KMS-11 (cell line): Measurements from ENCODE around the gene ACYP1.

ENCODE experiments used
- H2AFZ ChIP-seq: fragments of 200-600 bp; sonication (generic); 2 replicates; pipeline ENCODE4 v1.6.1; 2016; ENCODE audit warnings: antibody characterized with exemption, mixed run types, low read depth
- H3K27ac ChIP-seq: fragments of 200-600 bp; sonication (generic); 2 replicates; pipeline ENCODE4 v1.6.1; 2016; ENCODE audit warnings: mild to moderate bottlenecking, mixed run types
- H3K27me3 ChIP-seq: fragments of 200-600 bp; sonication (generic); 2 replicates; pipeline ENCODE4 v1.6.1; 2017; ENCODE audit warnings: mild to moderate bottlenecking, low read depth, mixed run types, moderate library complexity; ENCODE audit not compliant: insufficient read depth
- H3K36me3 ChIP-seq: fragments of 200-600 bp; sonication (generic); 2 replicates; pipeline ENCODE4 v1.6.1; 2017; ENCODE audit warnings: mild to moderate bottlenecking, mixed run types; ENCODE audit not compliant: insufficient read depth
- H3K4me1 ChIP-seq: fragments of 200-600 bp; sonication (generic); 2 replicates; pipeline ENCODE4 v1.6.1; 2016; ENCODE audit warnings: mild to moderate bottlenecking, low read depth, mixed run types; ENCODE audit not compliant: poor library complexity, severe bottlenecking
- H3K4me2 ChIP-seq: fragments of 200-600 bp; sonication (generic); 2 replicates; pipeline ENCODE4 v1.7.0; 2016; ENCODE audit warnings: mild to moderate bottlenecking, mixed run types
- H3K4me3 ChIP-seq: fragments of 200-600 bp; sonication (generic); IDR thresholded peaks from 2 replicates; pipeline ENCODE4 v1.6.1; 2017; ENCODE audit warnings: low read depth, low read length, mixed read lengths; ENCODE audit not compliant: insufficient read depth
- H3K79me2 ChIP-seq: fragments of 200-600 bp; sonication (generic); 2 replicates; pipeline ENCODE4 v1.6.1; 2016; ENCODE audit warnings: low read depth, mixed run types; ENCODE audit not compliant: insufficient read depth
- H3K9ac ChIP-seq: fragments of 200-600 bp; sonication (generic); 2 replicates; pipeline ENCODE4 v1.6.1; 2016; ENCODE audit warnings: mild to moderate bottlenecking, mixed run types
- H4K20me1 ChIP-seq: fragments of 200-600 bp; sonication (generic); 2 replicates; pipeline ENCODE4 v1.6.1; 2016; ENCODE audit warnings: mild to moderate bottlenecking, mixed run types; ENCODE audit not compliant: insufficient read depth
- CTCF ChIP-seq: fragments of 200-600 bp; sonication (generic); conservative IDR thresholded peaks from 2 replicates; pipeline ENCODE4 v1.6.1; 2017; ENCODE audit warnings: low read depth, mild to moderate bottlenecking, antibody characterized with exemption, low read length, moderate library complexity, mixed read lengths

Gene ACYP1

GRCh38 chr14:75094896-75095295 lies 31.1 kb upstream of the ACYP1 start:
- Histone ChIP-seq H3K79me2 (no peaks in the 10 kb centered on the region), H3K4me2 (no peak overlapping the region), H4K20me1 (no peaks in the 10 kb centered on the region), H3K9ac (no peak overlapping the region), H2AFZ (no peak overlapping the region), H3K27ac (no peak overlapping the region), H3K4me3 (no peak overlapping the region), H3K36me3 (no peaks in the 10 kb centered on the region), H3K4me1 (no peaks in the 10 kb centered on the region), H3K27me3 (no peaks in the 10 kb centered on the region)
- no peak for TF ChIP-seq CTCF

GRCh38 chr14:75092698-75093097 lies 28.9 kb upstream of the ACYP1 start:
- TF ChIP-seq CTCF: no peak
- Histone ChIP-seq H3K79me2 (no peaks in the 10 kb centered on the region), H3K9ac (no peak overlapping the region), H3K27ac (no peak overlapping the region), H4K20me1 (no peaks in the 10 kb centered on the region), H3K4me1 (no peaks in the 10 kb centered on the region), H3K4me3 (no peak overlapping the region), H2AFZ (no peak overlapping the region), H3K27me3 (no peaks in the 10 kb centered on the region), H3K4me2 (no peak overlapping the region), H3K36me3 (no peaks in the 10 kb centered on the region)

GRCh38 chr14:75091251-75091650 lies 27.4 kb upstream of the ACYP1 start:
- Histone ChIP-seq H3K4me3 (no peak overlapping the region), H3K4me2 (no peak overlapping the region), H3K27ac (no peak overlapping the region), H3K4me1 (no peaks in the 10 kb centered on the region), H3K36me3 (no peaks in the 10 kb centered on the region), H3K79me2 (no peaks in the 10 kb centered on the region), H3K9ac (no peak overlapping the region), H3K27me3 (no peaks in the 10 kb centered on the region), H4K20me1 (no peaks in the 10 kb centered on the region), H2AFZ (no peak overlapping the region)
- TF ChIP-seq CTCF: no peak

- Histone ChIP-seq H3K9ac (no peak overlapping the region), H3K4me3 (no peak overlapping the region), H3K4me2 (no peak overlapping the region), H3K4me1 (no peaks in the 10 kb centered on the region), H3K27ac (no peak overlapping the region), H3K79me2 (no peaks in the 10 kb centered on the region), H4K20me1 (no peaks in the 10 kb centered on the region), H3K36me3 (no peaks in the 10 kb centered on the region), H3K27me3 (no peaks in the 10 kb centered on the region), H2AFZ (no peak overlapping the region)
- no peak for TF ChIP-seq CTCF
Observed at GRCh38 chr14:75090353-75090752, 26.5 kb upstream of the ACYP1 start.
